K562 (cell line): ENCODE results near the gene CFAP20. TPM values are rescaled to one million over a fixed set of nuclear protein-coding genes. Genes with fewer than 3 reads are reported as not detected.

Experiments
- ATAC-seq: fragments of 200-7000 bp; cut with Tn5 transposase; 3 replicates; pipeline ENCODE4 v1.9.1; 2020; ENCODE audit warnings: moderate library complexity
- Bru-seq: library from RNA; stranded (reverse); fragments of 400-500 nt; gene quantifications from one replicate; lab custom pipeline; 2021; lab: Mats Ljungman, UMichigan
- BruChase-seq, 2 experiments: library from RNA; stranded (reverse); fragments of 400-500 nt; gene quantifications; one replicate each; lab custom pipeline; 2021; lab: Mats Ljungman, UMichigan
- BruUV-seq: library from RNA; stranded (reverse); fragments of 400-500 nt; replicated peaks from 2 replicates; lab custom pipeline; 2021; lab: Mats Ljungman, UMichigan
- CTCF ChIA-PET: fragments of 300-600 bp; formaldehyde crosslinking; extraction: SDS; loops from one replicate; lab custom pipeline; 2021; ENCODE audit warnings: low intra/inter-chr PET ratio; lab: Yijun Ruan, JAX
- POLR2A ChIA-PET: fragments of 300-600, 350-650 bp; sonication (Branson Sonifier 250); formaldehyde crosslinking; extraction: SDS; loops from one replicate; lab custom pipeline; 2021; ENCODE audit warnings: antibody characterized with exemption, inconsistent platforms; lab: Yijun Ruan, JAX
- DNase-seq, 4 experiments: peaks; one replicate each; pipeline versions ENCODE4 v3.0.0 to v3.0.0-alpha.2; 2011 to 2018; ENCODE audit warnings: low spot score in 3 of 4, mixed read lengths in 3 of 4; ENCODE audit errors: extremely low read depth in 1 of 4
- FAIRE-seq: peaks from 2 replicates; lab custom pipeline; 2011; peaks lifted over from hg19 to GRCh38; lab: Jason Lieb, UNC
- H2AFZ ChIP-seq: 2 replicates; pipeline ENCODE4 v1.6.0; 2011; ENCODE audit warnings: low read depth, low read length, control low read depth, inconsistent platforms
- H3K27ac ChIP-seq: fragments of 200-600 bp; 3 replicates; pipeline ENCODE4 v1.8.0; 2011; ENCODE audit warnings: low read depth, mild to moderate bottlenecking, control low read depth, inconsistent platforms, low read length, moderate library complexity, mixed read lengths; ENCODE audit errors: extremely low read depth
- H3K27me3 ChIP-seq, 2 experiments: fragments of 300-600 bp in 1 of 2; 2 replicates in 1 of 2; 3 replicates in 1 of 2; pipeline versions ENCODE4 v1.6.0 to v1.8.0; 2011; ENCODE audit warnings: inconsistent platforms in 2 of 2, low read length in 2 of 2, mild to moderate bottlenecking in 1 of 2, mixed read lengths in 1 of 2, moderate library complexity in 1 of 2; ENCODE audit not compliant: control insufficient read depth in 2 of 2, insufficient read depth in 2 of 2
- H3K36me3 ChIP-seq: fragments of 300-600 bp; 3 replicates; pipeline ENCODE4 v1.8.0; 2011; ENCODE audit warnings: mild to moderate bottlenecking, low read length, inconsistent platforms; ENCODE audit not compliant: control insufficient read depth, insufficient read depth
- H3K4me1 ChIP-seq, 2 experiments: fragments of 200-600 bp in 1 of 2; replicated peaks in 1 of 2; 2 replicates in 1 of 2; 3 replicates in 1 of 2; pipeline versions ENCODE4 v1.5.1 to v1.8.0; 2011; ENCODE audit warnings: inconsistent platforms in 2 of 2, low read length in 2 of 2, mild to moderate bottlenecking in 1 of 2, mixed read lengths in 1 of 2, moderate library complexity in 1 of 2; ENCODE audit not compliant: control insufficient read depth in 2 of 2, insufficient read depth in 2 of 2
- H3K4me2 ChIP-seq: 2 replicates; pipeline ENCODE4 v1.6.1; 2011; ENCODE audit warnings: low read length, control low read depth, inconsistent platforms, mixed read lengths; ENCODE audit not compliant: insufficient read depth
- H3K4me3 ChIP-seq: fragments of 200-600 bp; sonication (generic), shearing (Covaris generic); 2 replicates; pipeline ENCODE4 v1.5.1; 2016; ENCODE audit warnings: control low read depth, inconsistent platforms
- H3K79me2 ChIP-seq: fragments of 200-600 bp; 3 replicates; pipeline ENCODE4 v1.8.0; 2011; ENCODE audit warnings: low read length, inconsistent platforms; ENCODE audit not compliant: control insufficient read depth, insufficient read depth
- H3K9ac ChIP-seq, 2 experiments: 2 replicates each; pipeline versions ENCODE4 v1.6.0 to v1.6.1; 2011; ENCODE audit warnings: low read depth in 2 of 2, low read length in 2 of 2, control low read depth in 1 of 2, inconsistent platforms in 1 of 2, mild to moderate bottlenecking in 1 of 2, mixed read lengths in 1 of 2; ENCODE audit not compliant: insufficient read depth in 1 of 2
- H3K9me1 ChIP-seq: one replicate; pipeline ENCODE4 v1.6.0; 2011; ENCODE audit warnings: inconsistent platforms, mild to moderate bottlenecking, low read length, moderate library complexity; ENCODE audit not compliant: control insufficient read depth, insufficient read depth
- H3K9me3 ChIP-seq: replicated peaks from 2 replicates; pipeline ENCODE4 v1.5.1; 2011; ENCODE audit warnings: low read depth, low read length, inconsistent platforms; ENCODE audit not compliant: control insufficient read depth, insufficient read depth
- H4K20me1 ChIP-seq: replicated peaks from 2 replicates; pipeline ENCODE4 v1.6.1; 2011; ENCODE audit warnings: low read length, inconsistent platforms, mixed read lengths; ENCODE audit not compliant: control insufficient read depth, insufficient read depth
- KDM5B ChIP-seq: fragments of 200-600 bp; sonication (generic); IDR thresholded peaks from 2 replicates; pipeline ENCODE4 v1.6.1; 2012; ENCODE audit warnings: low read depth, mild to moderate bottlenecking, moderate library complexity, low read length, control low read depth, inconsistent platforms; ENCODE audit not compliant: insufficient replicate concordance
- NBN ChIP-seq: fragments of 450-650 bp; IDR thresholded peaks from 2 replicates; pipeline ENCODE4 v1.6.1; 2016; ENCODE audit warnings: low read depth, mild to moderate bottlenecking
- PCBP2 ChIP-seq: fragments of 200-400 bp; formaldehyde crosslinking; IDR thresholded peaks from 2 replicates; pipeline ENCODE4 v1.6.1; 2018; ENCODE audit warnings: low read length, low read depth, mild to moderate bottlenecking, moderate library complexity; ENCODE audit not compliant: poor library complexity, severe bottlenecking
- RBM34 ChIP-seq: fragments of 200-400 bp; formaldehyde crosslinking; IDR thresholded peaks from 2 replicates; pipeline ENCODE4 v1.6.1; 2018; ENCODE audit warnings: low read length, borderline replicate concordance; ENCODE audit not compliant: insufficient read depth
- ZFP36 ChIP-seq: fragments of 150-350 bp; IDR thresholded peaks from 2 replicates; pipeline ENCODE4 v1.6.1; 2018; ENCODE audit warnings: low read length, low read depth; ENCODE audit not compliant: partially characterized antibody
- ZNF507 ChIP-seq: conservative IDR thresholded peaks from 2 replicates; pipeline ENCODE4 v1.6.1; 2017; ENCODE audit warnings: missing genetic modification characterization, missing compliant biosample characterization
- ZNF644 ChIP-seq: fragments of 200-800 bp; sonication (Bioruptor generic); IDR thresholded peaks from 2 replicates; pipeline ENCODE4 v1.6.1; 2016; ENCODE audit warnings: low read depth, missing genetic modification characterization, missing compliant biosample characterization
- WGBS: fragments of 100-300 bp; shearing (Covaris generic); methylation state at CpG from one replicate; pipeline ENCODE4 v1.1.6; 2016; ENCODE audit warnings: low coverage, mixed read lengths; ENCODE audit not compliant: insufficient coverage; ENCODE audit errors: missing lambda C conversion rate; 5-methylcytosine and 5-hydroxymethylcytosine counted together
- in situ Hi-C: fragments of 300-500 bp; cut with MboI; formaldehyde crosslinking; loops from 4 replicates; pipeline ENCODE4 v1.15.0; 2018; ENCODE audit warnings: inconsistent platforms, mixed read lengths
- intact Hi-C: fragments of 100-400 bp; cut with micrococcal nuclease; formaldehyde crosslinking; loops from 2 replicates; pipeline ENCODE4 v1.14.2; 2022
- long read RNA-seq, 3 experiments: library from polyadenylated mRNA in 2 of 3; library from RNA in 1 of 3; unstranded in 2 of 3; stranded (forward) in 1 of 3; transcript quantifications; one replicate each; pipeline ENCODE4 v2.0.0, GENCODE V29; 2019 to 2022
- polyA minus RNA-seq, 3 experiments: library from RNA; depleted of rRNA, polyadenylated mRNA; stranded (reverse); fragments of >200 nt; gene quantifications; 2 replicates each; pipeline ENCODE4 v1.2.3, GENCODE V29; 2011
- polyA plus RNA-seq, 8 experiments: library from polyadenylated mRNA; depleted of rRNA in 4 of 8; stranded (reverse) in 5 of 8; unstranded in 3 of 8; fragments of >200 nt; fragmentation: Nextera tagmentation in 2 of 8; fragmentation: Illumina TruSeq in 1 of 8; extraction: Ambion mirVana in 2 of 8; extraction: Trizol in 1 of 8; gene quantifications; 2 replicates each; pipeline versions ENCODE4 v1.2.1 to v1.2.3, GENCODE V29; 2011 to 2014; ENCODE audit warnings: inconsistent platforms in 1 of 8, missing spikeins in 1 of 8
- total RNA-seq, 7 experiments: library from RNA; depleted of rRNA in 6 of 7; stranded (reverse); fragments of >200 nt in 6 of 7; fragmentation: Illumina TruSeq in 2 of 7; extraction: Trizol in 2 of 7; gene quantifications; 2 replicates each; pipeline versions ENCODE4 v1.2.1 to v1.2.3, GENCODE V29; 2011 to 2021; ENCODE audit warnings: low replicate concordance in 1 of 7
- TF ChIP-seq, protein P1 (sequence below): fragments of 250-450 bp; sonication (Bioruptor Pico); IDR thresholded peaks from 2 replicates; pipeline ENCODE4 v1.5.0; 2021; ENCODE audit warnings: mild to moderate bottlenecking, borderline replicate concordance
- TF ChIP-seq, protein P2 (sequence below), 2 experiments: fragments of 200-800 bp in 1 of 2; sonication (Bioruptor generic) in 1 of 2; sonication (generic) in 1 of 2; formaldehyde crosslinking in 1 of 2; IDR thresholded peaks in 1 of 2; conservative IDR thresholded peaks in 1 of 2; 2 replicates each; pipeline versions ENCODE4 v1.5.0 to v1.6.1; 2016 to 2020; ENCODE audit warnings: missing compliant biosample characterization in 1 of 2, missing genetic modification characterization in 1 of 2, missing genetic modification reagents in 1 of 2

The CFAP20 gene
- total RNA-seq (2011; cell fraction: chromatin; rRNA removed; ENCODE audit: low replicate concordance), result 60.4 and 84.1 TPM in 2 replicates
- 47.2 and 54.3 TPM in 2 replicates for total RNA-seq (2011; cell fraction: nucleolus; rRNA removed)
- 53.7 and 61.0 TPM in 2 replicates for total RNA-seq (2011; cell fraction: nucleoplasm; rRNA removed)
- total RNA-seq (2014; rRNA removed) (75.5 and 77.8 TPM in 2 replicates), total RNA-seq (2014; rRNA removed; fragmentation: Illumina TruSeq; extraction: Trizol) (66.2 and 69.2 TPM in 2 replicates), total RNA-seq (2015; rRNA removed; fragmentation: Illumina TruSeq; extraction: Trizol) (79.1 and 90.5 TPM in 2 replicates), total RNA-seq (2021) (55.2 and 56.5 TPM in 2 replicates), polyA plus RNA-seq (2011; rRNA removed) (75.3 and 76.3 TPM in 2 replicates), polyA plus RNA-seq (2014; fragmentation: Illumina TruSeq; extraction: Trizol) (74.4 and 79.1 TPM in 2 replicates), polyA plus RNA-seq (2014; fragmentation: Nextera tagmentation; extraction: Ambion mirVana) (10 to 100 TPM; 20.5 to 30.4 TPM), polyA plus RNA-seq (2014; rRNA removed) (84.5 and 90.0 TPM in 2 replicates), polyA minus RNA-seq (2011; rRNA and poly(A)+ RNA removed) (68.0 and 92.8 TPM in 2 replicates), Bru-seq, nascent RNA (percentile 92 among the genes with signal in this experiment), BruChase-seq, experiment 1, labeled RNA remaining after a 2-hour chase (percentile 89 among the genes with signal in this experiment), BruChase-seq, experiment 2, labeled RNA remaining after a 6-hour chase (percentile 90 among the genes with signal in this experiment)
- polyA plus RNA-seq (2011; cell fraction: cytosol; rRNA removed), result 80.3 and 88.1 TPM in 2 replicates
- polyA plus RNA-seq (2011; cell fraction: nucleus; rRNA removed), result 73.5 and 86.5 TPM in 2 replicates
- polyA plus RNA-seq (2012), result 58.5 and 70.9 TPM in 2 replicates
- polyA minus RNA-seq (2011; cell fraction: cytosol; rRNA and poly(A)+ RNA removed), result 50.4 and 54.9 TPM in 2 replicates
- polyA minus RNA-seq (2011; cell fraction: nucleus; rRNA and poly(A)+ RNA removed), result 23.3 and 44.5 TPM in 2 replicates
- long read RNA-seq, experiment 1, transcript CFAP20-201 (6 exons, 1,354 nt), result major isoform, 122 of 164 reads
- long read RNA-seq, experiment 1, partial matches to known transcripts, result 4 of 164 reads
- long read RNA-seq, experiment 1, other reads (novel, unspliced or antisense), result 38 of 164 reads
- long read RNA-seq, experiment 2, transcript CFAP20-201 (6 exons, 1,354 nt), result major isoform, 35 of 44 reads
- long read RNA-seq, experiment 2, partial matches to known transcripts, result 5 of 44 reads
- long read RNA-seq, experiment 2, other reads (novel, unspliced or antisense), result 2 of 44 reads
- long read RNA-seq, experiment 3, transcript CFAP20-201 (6 exons, 1,354 nt), result major isoform, 107 of 117 reads
- long read RNA-seq, experiment 3, partial matches to known transcripts, result 1 of 117 reads
- long read RNA-seq, experiment 3, other reads (novel, unspliced or antisense), result 7 of 117 reads

DNA sequence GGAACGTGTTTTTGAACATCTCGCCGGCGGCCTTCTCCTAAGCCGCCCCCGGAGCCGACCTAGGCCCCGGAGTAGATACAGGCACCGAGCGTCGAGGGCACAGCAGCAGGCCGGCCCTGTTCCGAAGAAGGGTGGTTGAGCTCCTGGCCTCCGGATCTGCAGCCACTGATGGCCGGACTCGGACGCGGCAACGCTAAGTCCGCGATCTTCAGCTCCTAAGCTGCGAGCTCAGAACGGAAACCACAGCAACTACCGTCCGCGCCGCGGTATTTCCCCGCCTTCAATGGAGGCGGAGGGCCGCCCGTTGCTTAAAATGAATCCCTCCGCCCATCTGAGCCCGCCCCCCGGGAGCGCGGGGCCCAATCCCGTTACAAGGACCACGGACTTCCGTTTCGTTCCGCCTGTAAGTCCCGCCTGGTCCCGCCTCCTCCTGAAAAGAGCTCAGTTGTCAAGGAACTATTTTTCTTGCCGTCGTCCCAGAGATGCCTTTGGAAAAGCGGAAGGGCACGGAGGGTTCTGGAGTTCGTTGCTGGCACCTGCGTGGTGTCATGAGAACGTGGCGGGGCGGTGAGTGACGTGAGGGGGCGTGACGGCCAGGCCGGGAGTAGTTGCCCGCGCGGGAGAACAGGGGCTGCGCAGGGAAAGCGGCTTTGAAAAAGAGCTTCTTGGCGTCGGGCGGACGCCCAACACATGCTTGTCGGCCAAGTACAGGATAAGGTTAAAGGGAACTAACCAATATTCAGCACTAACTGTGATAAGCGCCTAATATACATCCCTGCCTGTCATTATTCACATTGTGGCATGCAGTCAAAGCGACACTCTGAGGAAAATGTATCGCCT, at the start of gene CFAP20:
TSS of gene CFAP20 (minus strand) at position 285 of the 840 bp plus-strand sequence. CDS start at position 19, 266 bp downstream.
- ChIA-PET CTCF (no interaction called here), POLR2A (interaction anchor here (0.6 to 1.7 kb wide), 24 partner anchors 8 to 499 kb away, joined by 3 to 8 read pairs (median 3); partner anchors contain the start of gene ZNF319)
- BruUV-seq, result TSS peak; percentile 87
- H3K27me3 ChIP-seq, result no peaks in the 10 kb centered on the region
- peaks cover 49% of the 10 kb centered on the region for H3K79me2 ChIP-seq
- H4K20me1 ChIP-seq, result peaks cover 29% of the 10 kb centered on the region
- peaks cover 17 to 24% of the 10 kb centered on the region in 2 experiments; a peak in 4 of 5 replicates for H3K4me1 ChIP-seq
- WGBS, result under 1% methylated on average over 66 of the region's 70 CpGs
- ATAC-seq (peak; percentile 90), DNase-seq (peak; percentile 96 to 100 (median 96)), FAIRE-seq (peak; percentile 97)
- H3K36me3 ChIP-seq, result peaks cover 3% of the 10 kb centered on the region; the same call in 1 of the 3 replicates
- intact Hi-C loops (loop anchor here (10.0 kb wide), 2 partner anchors 135 to 355 kb away; no protein-coding TSS in a partner anchor), in situ Hi-C loops (loop anchor here (10.0 kb wide), 1 partner anchor 115 kb away; no protein-coding TSS in a partner anchor)
- peak within 1 kb of the TSS; percentile 92 for H3K4me2 ChIP-seq
- H3K9ac ChIP-seq, result peak within 1 kb of the TSS; percentile 81 to 99
- H3K9me3 ChIP-seq, result no peaks in the 10 kb centered on the region
- H3K27ac ChIP-seq, result peak within 1 kb of the TSS; percentile 91
- H3K9me1 ChIP-seq, result no peaks in the 10 kb centered on the region
- peak within 1 kb of the TSS; percentile 91 for H2AFZ ChIP-seq
- H3K4me3 ChIP-seq, result peak within 1 kb of the TSS; percentile 93
- peak; percentile 89; the same call in 1 of the 2 replicates for TF ChIP-seq NBN
- no peak for TF ChIP-seq RBM34
- TF ChIP-seq KDM5B, result peak; percentile 97
- TF ChIP-seq ZNF507 (tag), result no peak
- TF ChIP-seq PCBP2, result no peak
- TF ChIP-seq ZNF644 (tag), result no peak
- TF ChIP-seq, protein P1, sequence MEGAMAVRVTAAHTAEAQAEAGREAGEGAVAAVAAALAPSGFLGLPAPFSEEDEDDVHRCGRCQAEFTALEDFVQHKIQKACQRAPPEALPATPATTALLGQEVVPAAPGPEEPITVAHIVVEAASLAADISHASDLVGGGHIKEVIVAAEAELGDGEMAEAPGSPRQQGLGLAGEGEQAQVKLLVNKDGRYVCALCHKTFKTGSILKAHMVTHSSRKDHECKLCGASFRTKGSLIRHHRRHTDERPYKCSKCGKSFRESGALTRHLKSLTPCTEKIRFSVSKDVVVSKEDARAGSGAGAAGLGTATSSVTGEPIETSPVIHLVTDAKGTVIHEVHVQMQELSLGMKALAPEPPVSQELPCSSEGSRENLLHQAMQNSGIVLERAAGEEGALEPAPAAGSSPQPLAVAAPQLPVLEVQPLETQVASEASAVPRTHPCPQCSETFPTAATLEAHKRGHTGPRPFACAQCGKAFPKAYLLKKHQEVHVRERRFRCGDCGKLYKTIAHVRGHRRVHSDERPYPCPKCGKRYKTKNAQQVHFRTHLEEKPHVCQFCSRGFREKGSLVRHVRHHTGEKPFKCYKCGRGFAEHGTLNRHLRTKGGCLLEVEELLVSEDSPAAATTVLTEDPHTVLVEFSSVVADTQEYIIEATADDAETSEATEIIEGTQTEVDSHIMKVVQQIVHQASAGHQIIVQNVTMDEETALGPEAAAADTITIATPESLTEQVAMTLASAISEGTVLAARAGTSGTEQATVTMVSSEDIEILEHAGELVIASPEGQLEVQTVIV (CRISPR knock-in tag), result no peak
- TF ChIP-seq ZFP36, result no peak
- TF ChIP-seq, protein P2, sequence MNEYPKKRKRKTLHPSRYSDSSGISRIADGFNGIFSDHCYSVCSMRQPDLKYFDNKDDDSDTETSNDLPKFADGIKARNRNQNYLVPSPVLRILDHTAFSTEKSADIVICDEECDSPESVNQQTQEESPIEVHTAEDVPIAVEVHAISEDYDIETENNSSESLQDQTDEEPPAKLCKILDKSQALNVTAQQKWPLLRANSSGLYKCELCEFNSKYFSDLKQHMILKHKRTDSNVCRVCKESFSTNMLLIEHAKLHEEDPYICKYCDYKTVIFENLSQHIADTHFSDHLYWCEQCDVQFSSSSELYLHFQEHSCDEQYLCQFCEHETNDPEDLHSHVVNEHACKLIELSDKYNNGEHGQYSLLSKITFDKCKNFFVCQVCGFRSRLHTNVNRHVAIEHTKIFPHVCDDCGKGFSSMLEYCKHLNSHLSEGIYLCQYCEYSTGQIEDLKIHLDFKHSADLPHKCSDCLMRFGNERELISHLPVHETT (CRISPR knock-in tag; conservative IDR thresholded peaks at IDR 0.05 in 1 of 2, IDR thresholded peaks at IDR 0.05 in 1 of 2), result peak in 1 of 2 experiments; percentile 86; a peak in 2 of 4 replicates
